Embryonic facial prominence (tissue), 1 donor: Measurements from ENCODE around the gene MSX1.

Experiments
- DNase-seq: peaks from one replicate; pipeline ENCODE4 v3.0.0-alpha.2; 2016; ENCODE audit errors: extremely low spot score

The MSX1 gene

DNA sequence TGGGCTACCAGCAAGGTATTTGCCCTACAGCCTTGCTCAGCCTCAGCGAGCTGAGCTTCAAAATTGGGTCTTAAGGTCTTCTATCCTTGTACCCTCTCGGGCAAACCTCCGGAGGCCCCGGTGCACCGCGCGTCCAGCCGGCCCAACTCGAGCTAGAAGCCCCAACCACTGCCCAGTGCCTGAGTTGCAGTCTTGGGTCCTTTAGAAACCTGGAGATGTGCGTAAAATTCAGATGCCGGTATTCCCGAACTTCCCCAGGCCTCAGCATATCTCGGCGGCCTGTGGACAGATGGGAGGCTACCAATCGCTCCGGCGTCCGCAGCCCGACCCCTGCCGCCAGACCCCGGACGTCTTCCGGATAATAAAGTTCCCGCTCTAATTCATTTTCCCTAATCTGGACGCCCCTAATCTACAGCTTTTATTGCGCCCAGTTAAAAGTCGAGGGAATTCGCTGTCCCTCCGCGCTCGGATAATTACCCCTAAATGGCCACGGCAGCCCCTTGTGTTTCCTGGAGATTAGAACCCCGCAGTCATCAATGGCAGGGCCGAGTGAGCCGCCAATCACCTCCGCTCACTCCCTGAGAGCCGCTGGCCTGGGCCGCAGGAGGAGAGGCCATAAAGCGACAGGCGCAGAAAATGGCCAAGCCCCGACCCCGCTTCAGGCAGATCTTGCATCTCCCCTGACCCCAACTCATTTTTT, 1.5 kb upstream of the MSX1 start:
- no peak for DNase-seq

DNA sequence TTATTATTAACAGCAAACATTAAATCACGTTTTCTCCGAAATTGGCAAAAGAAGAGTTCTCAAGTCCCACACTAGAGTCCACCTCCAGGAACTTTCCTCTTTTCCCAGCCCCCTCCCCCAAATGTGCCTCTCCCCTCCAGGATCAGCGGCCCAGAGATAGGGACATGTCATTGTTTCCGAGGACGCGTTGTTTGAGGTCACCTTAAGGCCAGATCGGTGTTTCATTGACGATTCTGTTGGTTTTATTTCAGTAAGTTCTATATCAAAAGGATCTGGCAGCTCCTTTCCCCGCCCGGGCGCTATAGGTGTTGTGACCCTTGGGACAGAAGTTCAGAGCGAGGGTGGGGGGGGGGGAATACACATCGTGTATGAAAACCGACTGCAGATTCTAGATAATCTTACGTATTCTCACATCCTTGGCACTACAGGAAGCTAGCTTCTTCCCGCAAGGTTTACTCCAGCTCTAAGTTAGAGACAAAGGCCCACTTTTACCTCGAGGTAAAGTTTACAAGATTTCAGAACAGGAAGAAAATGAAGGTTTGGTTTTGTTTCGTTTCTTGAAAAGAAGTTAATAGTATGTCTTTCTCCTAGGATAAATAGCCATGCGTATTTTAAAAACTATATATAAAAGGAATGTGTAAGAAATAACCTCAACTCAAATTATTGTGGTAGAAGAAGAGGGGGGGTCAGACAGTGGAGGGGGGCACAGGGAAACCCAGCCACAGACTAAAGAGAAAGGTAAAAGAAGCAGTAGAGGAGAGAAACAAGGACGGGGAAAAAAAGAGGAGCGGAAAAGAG, 739 bp upstream of the MSX1 start:
- no peak for DNase-seq

DNA sequence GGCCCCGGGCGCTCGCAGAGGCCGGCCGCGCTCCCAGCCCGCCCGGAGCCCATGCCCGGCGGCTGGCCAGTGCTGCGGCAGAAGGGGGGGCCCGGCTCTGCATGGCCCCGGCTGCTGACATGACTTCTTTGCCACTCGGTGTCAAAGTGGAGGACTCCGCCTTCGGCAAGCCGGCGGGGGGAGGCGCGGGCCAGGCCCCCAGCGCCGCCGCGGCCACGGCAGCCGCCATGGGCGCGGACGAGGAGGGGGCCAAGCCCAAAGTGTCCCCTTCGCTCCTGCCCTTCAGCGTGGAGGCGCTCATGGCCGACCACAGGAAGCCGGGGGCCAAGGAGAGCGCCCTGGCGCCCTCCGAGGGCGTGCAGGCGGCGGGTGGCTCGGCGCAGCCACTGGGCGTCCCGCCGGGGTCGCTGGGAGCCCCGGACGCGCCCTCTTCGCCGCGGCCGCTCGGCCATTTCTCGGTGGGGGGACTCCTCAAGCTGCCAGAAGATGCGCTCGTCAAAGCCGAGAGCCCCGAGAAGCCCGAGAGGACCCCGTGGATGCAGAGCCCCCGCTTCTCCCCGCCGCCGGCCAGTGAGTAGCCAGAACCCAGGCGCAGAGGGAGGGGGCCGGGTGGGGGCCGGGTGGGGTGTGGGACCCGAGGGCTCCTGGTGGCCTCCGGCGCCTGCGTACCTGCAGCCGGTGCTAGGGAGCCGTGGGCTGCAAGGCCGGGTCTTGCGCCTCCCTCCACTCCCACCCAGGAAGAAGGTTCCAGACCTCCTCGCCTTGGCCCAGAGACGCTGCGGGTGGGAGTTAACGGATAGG, 534 bp downstream of the MSX1 start:
- DNase-seq = no peak

DNA sequence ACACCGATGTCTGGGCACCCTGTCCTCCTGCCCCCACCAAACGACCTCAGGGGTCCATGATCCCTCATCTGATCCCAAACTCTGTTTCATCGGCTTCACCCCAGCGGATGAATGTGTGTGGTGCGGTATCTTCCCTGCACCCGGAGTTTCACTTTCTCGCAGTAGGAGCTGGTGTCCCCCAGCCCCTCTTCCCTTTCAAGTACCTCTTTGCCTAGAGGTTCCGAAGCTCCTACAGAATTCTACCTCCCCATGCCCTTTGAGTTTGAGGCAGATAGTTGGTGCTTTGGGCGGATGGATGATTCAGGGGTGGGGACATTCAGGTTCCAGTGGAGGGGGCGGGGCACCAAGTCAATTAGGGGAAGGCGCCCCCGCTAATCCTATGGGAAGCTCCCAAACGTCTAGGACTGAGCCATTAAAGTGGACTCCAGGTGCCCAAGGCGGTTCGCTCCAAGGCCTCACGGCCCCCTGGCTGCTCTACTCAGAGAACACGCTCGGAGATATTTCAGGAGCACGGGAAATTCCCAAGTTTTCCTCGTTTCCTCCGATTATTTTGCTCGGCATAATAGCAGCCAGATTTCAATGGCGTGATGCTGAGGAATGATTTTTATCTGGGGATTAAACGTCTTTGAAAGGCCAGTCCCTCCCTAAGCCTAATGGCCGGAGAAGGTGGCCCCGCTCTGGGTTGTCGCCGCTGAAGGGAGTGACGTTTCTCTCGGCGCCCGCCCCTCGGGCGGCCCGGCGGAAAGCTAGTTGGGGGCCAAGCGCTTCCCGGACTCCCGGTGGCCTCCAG, 1.3 kb downstream of the MSX1 start:
- no peak for DNase-seq

DNA sequence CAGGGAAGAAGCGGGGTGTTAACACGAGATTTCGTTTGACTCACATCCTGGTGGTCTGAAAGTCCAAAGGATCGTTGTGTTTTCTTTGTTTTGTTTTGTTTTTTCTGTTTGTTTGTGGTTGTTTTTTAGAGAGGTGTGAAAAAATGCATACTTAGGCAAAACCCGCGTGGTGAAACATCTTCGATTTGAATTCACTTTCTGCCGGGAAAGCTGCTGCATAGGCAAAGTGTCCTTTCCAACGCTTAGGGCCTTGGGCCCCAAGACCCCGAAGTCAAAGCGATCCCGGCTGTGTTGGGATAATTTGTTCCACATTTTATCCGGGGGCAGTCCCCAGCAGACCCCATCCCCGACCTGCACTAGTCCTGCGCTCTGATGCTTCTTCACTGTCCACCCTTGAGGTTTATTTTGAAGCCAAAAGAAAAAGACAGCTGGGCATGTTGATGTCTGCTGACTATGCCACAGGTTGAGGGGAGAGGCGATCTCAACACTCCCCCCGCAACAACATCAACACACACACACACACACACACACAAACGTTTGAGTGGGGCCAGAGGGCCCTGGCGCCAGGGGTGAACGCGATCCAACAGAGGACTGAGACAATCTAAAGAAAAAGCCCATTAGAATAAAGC, 2.0 kb downstream of the MSX1 start:
- no peak for DNase-seq

DNA sequence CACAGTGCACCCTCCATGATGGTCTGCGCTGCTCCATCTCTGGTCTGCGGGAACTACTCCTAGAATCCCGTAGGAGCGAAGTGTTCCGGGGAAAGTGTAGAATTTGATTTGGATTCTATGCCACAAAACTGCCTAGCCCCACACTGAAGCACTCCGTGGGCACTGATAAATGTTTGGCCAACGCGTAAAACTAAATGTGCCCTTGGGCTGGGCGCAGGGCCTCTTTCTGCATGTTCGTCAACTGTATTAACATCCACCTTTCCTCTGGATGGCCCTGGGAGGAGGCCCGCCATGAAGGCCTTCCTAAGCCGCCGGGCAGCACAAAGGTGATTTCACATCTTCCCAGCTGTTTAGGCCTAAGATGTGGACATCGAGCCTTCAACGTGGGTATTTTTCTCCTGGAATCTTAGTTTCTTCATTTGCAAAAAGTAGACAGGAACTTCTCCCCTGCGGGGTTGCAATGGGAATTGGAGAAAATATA, 2.6 kb downstream of the MSX1 start:
- no peak for DNase-seq

DNA sequence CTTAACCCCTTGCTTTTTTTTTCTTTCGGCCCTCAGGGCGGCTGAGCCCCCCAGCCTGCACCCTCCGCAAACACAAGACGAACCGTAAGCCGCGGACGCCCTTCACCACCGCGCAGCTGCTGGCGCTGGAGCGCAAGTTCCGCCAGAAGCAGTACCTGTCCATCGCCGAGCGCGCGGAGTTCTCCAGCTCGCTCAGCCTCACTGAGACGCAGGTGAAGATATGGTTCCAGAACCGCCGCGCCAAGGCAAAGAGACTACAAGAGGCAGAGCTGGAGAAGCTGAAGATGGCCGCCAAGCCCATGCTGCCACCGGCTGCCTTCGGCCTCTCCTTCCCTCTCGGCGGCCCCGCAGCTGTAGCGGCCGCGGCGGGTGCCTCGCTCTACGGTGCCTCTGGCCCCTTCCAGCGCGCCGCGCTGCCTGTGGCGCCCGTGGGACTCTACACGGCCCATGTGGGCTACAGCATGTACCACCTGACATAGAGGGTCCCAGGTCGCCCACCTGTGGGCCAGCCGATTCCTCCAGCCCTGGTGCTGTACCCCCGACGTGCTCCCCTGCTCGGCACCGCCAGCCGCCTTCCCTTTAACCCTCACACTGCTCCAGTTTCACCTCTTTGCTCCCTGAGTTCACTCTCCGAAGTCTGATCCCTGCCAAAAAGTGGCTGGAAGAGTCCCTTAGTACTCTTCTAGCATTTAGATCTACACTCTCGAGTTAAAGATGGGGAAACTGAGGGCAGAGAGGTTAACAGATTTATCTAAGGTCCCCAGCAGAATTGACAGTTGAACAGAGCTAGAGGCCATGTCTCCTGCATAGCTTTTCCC, 3.4 kb downstream of the MSX1 start:
- no peak for DNase-seq

DNA sequence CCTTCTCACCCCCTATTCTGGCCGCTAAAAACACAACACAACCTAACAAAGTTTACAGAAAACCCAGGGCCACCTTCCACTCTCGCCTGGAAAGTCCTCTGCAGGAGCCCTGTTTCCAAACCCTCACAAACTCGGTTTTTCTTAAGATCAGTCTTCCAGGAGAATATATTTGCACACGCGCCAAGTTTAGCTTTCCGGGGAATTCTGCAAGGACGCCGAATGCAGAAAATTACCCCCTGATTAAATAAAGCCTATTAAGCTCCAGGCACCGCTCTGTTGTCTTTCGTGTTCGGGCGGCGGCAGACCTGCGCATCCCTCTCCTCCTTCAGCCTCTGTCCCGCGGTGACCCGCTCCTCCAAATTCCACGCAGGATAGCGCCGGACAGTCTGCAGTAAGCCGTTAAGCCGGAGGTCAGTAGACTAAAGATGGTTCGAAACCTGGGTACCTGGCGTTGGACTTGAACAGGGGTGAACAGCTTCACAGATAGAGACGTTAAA, 5.0 kb downstream of the MSX1 start:
- DNase-seq = no peak

DNA sequence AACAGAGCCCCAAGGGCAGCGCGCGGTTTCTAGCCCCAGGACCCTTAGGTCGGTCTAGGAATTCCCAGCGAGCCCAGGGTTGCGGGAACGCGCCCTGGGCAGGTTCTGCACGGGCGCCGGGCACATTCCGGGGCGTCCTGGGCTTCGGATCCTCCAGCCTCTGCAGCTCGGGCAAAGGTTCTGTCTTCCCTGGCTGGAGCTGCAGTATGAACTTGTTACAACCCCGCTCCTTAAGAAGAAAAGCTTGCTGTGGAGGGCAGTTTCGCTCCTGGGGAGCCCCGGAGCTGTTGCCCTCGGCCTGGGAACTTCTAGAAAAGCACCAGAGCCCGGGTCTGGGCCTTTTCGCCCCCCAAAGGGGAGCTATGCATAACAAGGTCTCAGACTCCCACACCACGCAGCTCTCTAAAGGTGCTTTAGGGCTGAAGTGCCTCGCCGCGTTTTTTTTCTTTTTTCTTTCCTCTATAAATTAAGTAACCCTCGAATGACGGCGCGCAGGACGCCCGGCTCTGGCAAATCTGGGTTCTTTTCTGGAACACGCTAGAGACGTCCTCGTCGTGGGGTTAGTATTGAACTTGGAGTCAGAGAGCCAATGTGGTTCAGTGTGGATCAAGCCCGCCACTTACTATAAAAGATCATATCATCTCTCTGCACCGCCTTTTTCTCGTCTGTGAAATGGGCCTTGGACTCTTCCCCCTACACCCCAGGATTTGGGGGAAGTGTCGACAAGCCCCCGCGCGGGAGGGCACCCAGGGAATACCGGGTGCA, 5.7 kb downstream of the MSX1 start:
- no peak for DNase-seq

DNA sequence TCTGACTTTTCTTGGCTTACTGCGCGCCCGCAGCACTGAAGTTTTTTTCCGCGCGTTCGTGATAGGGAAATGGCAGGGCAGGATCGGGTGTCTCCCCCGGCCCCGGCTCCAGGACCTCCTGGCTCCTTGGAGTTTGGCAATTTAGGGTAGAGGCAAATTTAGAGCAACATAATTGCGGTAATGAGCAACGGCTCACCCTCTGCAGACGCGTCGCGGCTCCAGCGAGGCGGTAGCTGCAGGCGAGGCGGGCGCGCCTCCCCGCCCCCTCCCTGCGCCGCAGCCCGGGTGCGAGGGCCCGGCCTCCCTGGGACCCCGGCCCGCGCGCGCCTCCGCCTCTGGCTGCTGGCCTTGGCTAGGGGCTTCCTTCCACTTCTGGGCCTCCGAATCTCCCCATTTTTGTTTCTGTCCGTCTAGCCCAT, 6.2 kb downstream of the MSX1 start:
- no peak for DNase-seq

DNA sequence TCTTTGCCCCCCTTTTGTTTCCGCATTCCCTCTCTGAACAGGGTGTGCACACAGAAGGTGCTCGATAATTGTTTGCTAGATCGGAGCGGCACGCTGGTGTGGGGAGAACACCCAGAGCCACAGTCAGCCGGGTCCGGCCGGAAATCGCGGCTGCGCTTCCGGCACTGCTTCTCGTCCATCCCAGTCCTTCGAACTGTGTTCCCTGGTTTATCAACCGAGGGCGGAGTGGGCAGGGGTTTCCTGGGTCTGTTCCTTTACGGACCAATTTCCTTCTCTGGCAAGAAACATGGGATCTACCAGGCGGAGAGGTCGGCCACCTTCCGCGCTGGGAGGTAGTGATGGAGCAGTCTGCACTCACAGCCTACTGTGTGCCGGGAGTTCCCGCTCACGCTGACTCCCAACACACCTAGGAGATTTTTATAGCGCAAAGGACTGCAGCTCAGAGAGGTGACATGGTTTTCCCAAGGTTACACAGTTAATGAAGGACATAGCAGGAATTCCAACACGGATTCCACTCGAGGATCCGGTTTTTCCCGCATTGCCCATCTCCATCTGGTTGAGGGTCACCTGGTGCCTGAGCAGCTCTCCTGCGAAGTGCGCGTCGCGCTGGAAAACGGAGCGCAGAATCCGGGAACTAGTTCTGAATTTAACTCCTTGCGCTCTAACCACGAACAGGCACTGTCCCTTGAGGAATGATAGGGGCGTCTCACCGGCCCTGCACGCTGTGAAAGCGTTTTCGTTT, 6.8 kb downstream of the MSX1 start:
- no peak for DNase-seq

DNA sequence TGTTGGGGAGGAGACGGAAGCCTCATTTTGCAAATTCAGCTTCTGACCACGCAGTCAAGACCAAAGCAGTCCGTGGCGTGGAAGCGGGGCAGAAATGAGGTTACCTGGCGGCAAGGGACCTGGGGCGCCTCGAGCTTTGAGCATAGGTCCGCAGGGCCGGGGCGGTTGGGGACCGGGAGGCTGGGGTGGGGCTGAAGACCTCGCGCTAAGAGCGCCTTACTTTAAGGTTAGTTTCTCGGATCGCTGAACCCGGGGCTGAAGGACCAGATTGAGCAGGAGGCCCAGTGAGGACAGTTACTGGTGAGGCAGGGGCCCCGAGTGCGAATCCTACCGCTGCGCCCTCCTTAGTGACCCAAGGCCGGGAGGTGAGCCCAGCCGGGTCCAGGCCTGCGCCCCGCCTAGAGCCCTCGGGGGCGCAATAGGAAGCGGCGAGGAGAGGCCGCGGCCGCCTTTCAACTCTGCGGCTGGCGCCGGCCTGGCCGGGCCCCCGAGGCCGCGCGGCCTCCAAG, 7.5 kb downstream of the MSX1 start:
- no peak for DNase-seq

DNA sequence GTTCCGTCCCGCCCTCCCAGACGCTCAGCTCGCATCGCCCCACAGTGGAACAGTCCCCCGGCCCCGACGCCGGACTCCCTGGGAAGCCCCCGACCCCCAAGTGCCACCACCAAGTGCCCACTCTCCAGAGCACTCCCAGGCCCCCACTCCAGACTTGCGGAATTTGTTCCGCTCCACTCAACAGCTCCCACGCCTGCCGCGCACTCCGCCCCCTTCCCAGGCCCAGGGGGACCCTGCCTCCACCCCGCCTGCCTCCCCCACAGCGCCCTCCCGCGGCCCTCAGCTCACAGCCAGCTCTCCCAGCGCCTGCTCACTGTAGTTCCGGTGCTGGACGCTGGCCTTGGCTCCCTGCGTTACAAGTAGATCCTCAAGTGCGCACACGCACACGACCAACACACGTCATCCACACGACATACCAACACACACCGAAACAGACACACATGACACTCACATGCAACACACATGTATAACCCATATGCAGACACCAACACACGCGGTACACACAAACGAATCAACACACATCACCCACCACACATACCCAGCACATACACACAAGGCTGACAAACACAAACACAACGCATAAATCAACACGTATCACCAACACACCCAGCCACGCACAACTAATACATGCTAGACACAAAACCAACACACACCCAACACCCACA, 8.0 kb downstream of the MSX1 start:
- no peak for DNase-seq

DNA sequence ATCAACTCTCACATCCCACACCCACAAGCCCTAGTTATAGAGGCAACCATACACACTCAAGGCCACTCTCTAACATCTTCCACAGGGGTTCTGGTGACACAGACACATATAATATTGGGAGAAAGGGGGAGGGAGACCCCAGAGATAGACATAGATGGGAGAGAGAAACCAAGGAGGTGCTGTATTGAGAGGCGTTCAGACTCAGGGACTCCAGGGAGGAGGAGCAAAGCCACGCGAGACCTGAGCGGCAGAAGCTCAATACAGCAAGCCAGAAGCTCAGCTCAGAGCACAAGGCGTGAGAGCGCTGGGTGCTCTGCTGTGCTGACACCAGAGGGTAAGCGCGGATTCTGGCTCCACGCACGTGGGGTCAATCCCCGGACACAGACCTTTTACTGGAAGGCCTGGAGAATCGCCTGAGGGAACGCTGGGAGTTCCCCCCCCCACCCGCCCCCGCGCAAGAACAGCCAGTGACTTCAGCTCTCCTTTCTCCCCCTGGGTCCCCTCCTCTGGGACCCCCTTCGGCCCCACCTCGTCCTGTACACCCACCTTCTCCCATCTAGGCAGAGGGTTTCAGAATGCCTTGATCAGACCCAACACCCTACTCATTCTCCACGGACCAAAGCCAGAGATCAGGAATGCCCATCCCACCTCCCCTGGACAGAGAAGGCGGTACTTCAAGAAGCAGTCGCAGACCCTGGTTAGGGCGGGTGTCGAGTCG, 8.7 kb downstream of the MSX1 start:
- no peak for DNase-seq

DNA sequence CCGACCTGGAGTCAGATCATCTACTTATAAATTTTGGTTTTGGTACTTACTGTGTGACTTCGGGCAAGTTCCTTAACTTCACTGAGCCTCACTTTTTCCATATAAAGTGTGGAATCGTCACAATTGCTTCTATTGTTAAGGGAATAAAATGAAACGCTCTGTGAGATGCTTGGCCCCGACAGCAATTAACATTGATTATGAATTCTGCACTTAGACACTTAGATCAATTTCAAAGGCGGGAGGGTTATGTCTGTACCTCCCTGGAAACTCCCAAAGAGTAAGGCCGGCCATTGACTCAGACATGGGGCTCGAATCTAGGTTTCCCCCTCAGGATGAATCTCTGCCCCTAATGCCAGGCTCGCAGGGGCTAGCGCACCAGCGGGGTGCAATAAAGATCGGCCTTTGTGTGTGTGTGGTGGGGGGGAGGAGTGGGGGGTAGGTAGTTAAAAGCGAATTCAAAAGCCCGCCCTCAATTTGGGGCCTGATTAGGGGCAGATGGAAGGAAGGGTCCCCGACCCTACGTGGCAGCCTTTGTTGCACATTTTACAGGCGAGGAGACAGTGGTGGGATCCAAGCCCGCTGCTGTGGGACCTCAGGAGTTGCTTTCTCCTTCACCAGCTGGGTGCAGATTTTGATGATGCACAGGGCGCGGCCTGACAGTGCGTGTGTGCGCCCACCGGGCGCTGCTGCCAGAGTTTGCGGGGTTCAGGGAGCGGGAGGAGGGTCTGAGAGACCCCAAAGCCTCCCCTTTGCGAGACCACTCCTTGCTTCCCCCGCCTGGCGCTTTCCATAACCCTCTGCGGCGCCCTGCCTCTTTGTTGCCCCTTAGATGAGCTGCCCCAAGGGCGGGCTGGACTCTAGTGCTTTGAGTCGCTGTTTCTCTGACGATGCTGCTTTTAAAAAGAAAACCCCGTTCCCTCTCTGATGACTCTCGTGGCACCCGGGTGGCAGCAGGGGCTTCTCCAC, 9.6 kb downstream of the MSX1 start:
- DNase-seq = no peak
